Measurements from ENCODE around the gene RIPK4. TPM values are rescaled to one million over a fixed set of nuclear protein-coding genes. Genes with fewer than 3 reads are reported as not detected.

RIPK4 gene
- total and polyA plus RNA-seq, 2 of the 13 experiments (the other 11 are each of a cell fraction or from before 2014, with no cell fraction given) = 3.1 to 4.9 TPM

- 0 out of 2 replicates have a peak overlapping the region, but pooled peaks have one; percentile 6 for H3K9ac ChIP-seq (ENCODE audit: insufficient read depth, low read depth, low read length)
- 49% methylated on average over 10 of the region's 16 CpGs for WGBS (ENCODE audit: low lambda C conversion rate)
- BruUV-seq (replicated peaks) = no TSS peak
- ATAC-seq (peak; percentile 85), DNase-seq (ENCODE audit: low spot score) (peak; percentile 85), FAIRE-seq (peak; percentile 96)
- peaks cover 43% of the 10 kb centered on the region; the same call in 1 of the 2 replicates for H4K20me1 ChIP-seq (ENCODE audit: insufficient read depth, low read length)
- H3K27ac ChIP-seq (ENCODE audit: extremely low read length, insufficient read depth, low read length) = peak overlapping the region; percentile 55
- peaks cover 32 to 59% of the 10 kb centered on the region in 2 experiments for H3K36me3 ChIP-seq (replicated peaks in 1 of 2; ENCODE audit: control insufficient read depth in 1 of 2, insufficient read depth in 2 of 2, low read length in 2 of 2)
- in situ Hi-C loops (cut with HindIII; ENCODE audit: extremely low pct_ligation_motif_present, low pct_unique_long_range_greater_than_20kb) = no loop called here
- no peak overlapping the region for H3K4me3 ChIP-seq (replicated peaks in 1 of 3; ENCODE audit: insufficient read depth in 1 of 3, low read depth in 2 of 3, low read length in 3 of 3)
- no peaks in the 10 kb centered on the region for H3K27me3 ChIP-seq (ENCODE audit: control insufficient read depth in 1 of 2, insufficient read depth in 2 of 2, low read length in 2 of 2)
- no peaks in the 10 kb centered on the region for H3K9me3 ChIP-seq (ENCODE audit: low read length)
- peaks cover 45% of the 10 kb centered on the region for H3K4me1 ChIP-seq (ENCODE audit: insufficient read depth, low read length)
- ChIA-PET CTCF (ENCODE audit: low intra/inter-chr PET ratio, low total read pairs) (no interaction called here), POLR2A (interaction anchor here (1.5 to 4.4 kb wide), 5 partner anchors 11 to 35 kb away, joined by 6 to 35 read pairs (median 19); partner anchors contain the start of gene RIPK4)
- H2AFZ ChIP-seq (ENCODE audit: low read length) = no peak overlapping the region
- peak overlapping the region; percentile 27 for H3K4me2 ChIP-seq (ENCODE audit: low read depth, low read length)
- H3K79me2 ChIP-seq (ENCODE audit: insufficient read depth, low read length) = peaks cover 14% of the 10 kb centered on the region
- intact Hi-C loops (cut with micrococcal nuclease; ENCODE audit: unreplicated experiment) = loop anchor here (2.0 kb wide), 1 partner anchor 18 kb away; no protein-coding TSS in a partner anchor
- no peak for TF ChIP-seq ZNF678 (CRISPR knock-in tag; IDR thresholded peaks at IDR 0.05)
- no peak for TF ChIP-seq BRCA1 (CRISPR knock-in tag; IDR thresholded peaks at IDR 0.05)
- TF ChIP-seq FOXP1 (IDR thresholded peaks at IDR 0.05) = peak; percentile 60; the same call in 1 of the 2 replicates
- peak; percentile 89 for TF ChIP-seq FOXP1 (CRISPR knock-in tag; IDR thresholded peaks at IDR 0.05)
- TF ChIP-seq UBTF (CRISPR knock-in tag; IDR thresholded peaks at IDR 0.05) = no peak
- no peak for TF ChIP-seq RELA (CRISPR knock-in tag; IDR thresholded peaks at IDR 0.05)
- TF ChIP-seq MAFK (conservative IDR thresholded peaks at IDR 0.05 in 1 of 2, IDR thresholded peaks at IDR 0.05 in 1 of 2; ENCODE audit: low read length in 2 of 2) = no peak
- peak; percentile 41; the same call in 1 of the 2 replicates for TF ChIP-seq ZNF331 (CRISPR knock-in tag; IDR thresholded peaks at IDR 0.05)
- TF ChIP-seq GMEB2 (CRISPR knock-in tag; IDR thresholded peaks at IDR 0.05; ENCODE audit: low read depth) = no peak
- no peak for TF ChIP-seq ZNF597 (CRISPR knock-in tag; IDR thresholded peaks at IDR 0.05)
- peak; percentile 69; the same call in 1 of the 2 replicates for TF ChIP-seq ZBTB33 (CRISPR knock-in tag; IDR thresholded peaks at IDR 0.05)
- TF ChIP-seq ZNF230 (CRISPR knock-in tag; IDR thresholded peaks at IDR 0.05) = no peak
- TF ChIP-seq NR1H2 (CRISPR knock-in tag; IDR thresholded peaks at IDR 0.05; ENCODE audit: borderline replicate concordance, low read depth) = no peak
- no peak for TF ChIP-seq MAFF (IDR thresholded peaks at IDR 0.05; ENCODE audit: low read depth, low read length)
- TF ChIP-seq ZNF3 (CRISPR knock-in tag; IDR thresholded peaks at IDR 0.05) = peak; percentile 78; the same call in 1 of the 2 replicates
- TF ChIP-seq ZNF576 (CRISPR knock-in tag; IDR thresholded peaks at IDR 0.05) = no peak
- TF ChIP-seq NKX3-1 (CRISPR knock-in tag; IDR thresholded peaks at IDR 0.05) = no peak
- TF ChIP-seq ZNF468 (CRISPR knock-in tag; IDR thresholded peaks at IDR 0.05) = no peak
- TF ChIP-seq FOXM1 (CRISPR knock-in tag; IDR thresholded peaks at IDR 0.05) = no peak
These were observed 16.2 kb downstream of the RIPK4 start for GRCh38 chr21:41750532-41751151.
